Measurements from ENCODE around the gene ME2. TPM values are rescaled to one million over a fixed set of nuclear protein-coding genes. Genes with fewer than 3 reads are reported as not detected.
A peak's percentile ranks its signal among the peaks of the same experiment; 100 is the strongest.

The ME2 gene
- total and polyA plus RNA-seq, 9 of the 15 experiments (the other 6 are each of a cell fraction or from before 2014, with no cell fraction given), result 12.3 to 54.4 (median 36.2) TPM

DNA sequence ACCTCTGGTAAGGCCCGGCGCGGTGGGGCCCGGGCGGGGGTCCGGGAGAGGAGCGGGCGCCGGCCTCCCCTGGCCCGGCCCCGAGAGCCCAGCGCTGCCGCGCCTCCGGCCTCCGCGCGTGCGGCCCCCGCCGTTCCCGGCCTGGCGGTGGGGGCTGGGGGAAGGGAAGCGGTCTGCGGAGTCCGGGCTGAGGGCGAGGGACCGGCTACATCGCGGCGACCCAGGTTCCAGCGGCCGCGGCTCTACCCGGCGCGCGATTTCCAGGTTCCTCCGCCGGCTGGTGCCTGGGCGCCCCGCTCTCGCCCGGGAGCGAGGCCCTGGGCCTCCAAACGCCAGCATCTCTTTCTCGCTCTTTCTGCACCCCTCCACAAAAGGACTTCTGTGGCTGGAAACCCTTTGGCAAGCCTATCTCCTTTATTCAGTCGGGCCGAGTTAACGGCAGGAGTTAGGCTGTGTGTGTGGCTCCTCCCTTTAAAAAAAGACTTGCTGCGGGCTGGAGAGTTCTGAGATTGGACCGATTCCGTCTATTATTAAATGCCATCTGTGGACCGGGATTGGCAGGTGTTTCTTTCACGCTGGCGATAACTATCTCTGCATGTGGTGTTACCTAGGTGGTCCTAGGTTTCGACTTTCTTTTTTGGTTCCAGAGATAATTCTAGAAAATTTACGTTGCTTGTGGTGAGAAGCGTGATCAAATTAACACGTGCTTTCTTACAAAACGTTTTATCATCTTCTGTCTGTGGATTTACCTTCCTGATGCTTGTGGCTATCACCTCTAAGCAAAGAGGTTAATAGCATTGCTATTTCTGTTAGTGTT lies 592 bp downstream of the ME2 start:
- intact Hi-C loops (cut with micrococcal nuclease), result loop anchor here (10.0 kb wide), 1 partner anchor 125 kb away; no protein-coding TSS in a partner anchor
- H3K79me2 ChIP-seq (ENCODE audit: control insufficient read depth, insufficient read depth, low read length), result peaks cover 40% of the 10 kb centered on the region
- DNase-seq (ENCODE audit: extremely low read depth in 1 of 4, low spot score in 3 of 4), result peak in 2 of 4 experiments; percentile 5 to 44
- TF ChIP-seq FOXP1 (CRISPR knock-in tag; IDR thresholded peaks at IDR 0.05), result no peak
- TF ChIP-seq, protein P1, sequence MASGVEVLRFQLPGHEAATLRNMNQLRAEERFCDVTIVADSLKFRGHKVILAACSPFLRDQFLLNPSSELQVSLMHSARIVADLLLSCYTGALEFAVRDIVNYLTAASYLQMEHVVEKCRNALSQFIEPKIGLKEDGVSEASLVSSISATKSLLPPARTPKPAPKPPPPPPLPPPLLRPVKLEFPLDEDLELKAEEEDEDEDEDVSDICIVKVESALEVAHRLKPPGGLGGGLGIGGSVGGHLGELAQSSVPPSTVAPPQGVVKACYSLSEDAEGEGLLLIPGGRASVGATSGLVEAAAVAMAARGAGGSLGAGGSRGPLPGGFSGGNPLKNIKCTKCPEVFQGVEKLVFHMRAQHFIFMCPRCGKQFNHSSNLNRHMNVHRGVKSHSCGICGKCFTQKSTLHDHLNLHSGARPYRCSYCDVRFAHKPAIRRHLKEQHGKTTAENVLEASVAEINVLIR (CRISPR knock-in tag; IDR thresholded peaks at IDR 0.05), result no peak
- TF ChIP-seq, protein P2, sequence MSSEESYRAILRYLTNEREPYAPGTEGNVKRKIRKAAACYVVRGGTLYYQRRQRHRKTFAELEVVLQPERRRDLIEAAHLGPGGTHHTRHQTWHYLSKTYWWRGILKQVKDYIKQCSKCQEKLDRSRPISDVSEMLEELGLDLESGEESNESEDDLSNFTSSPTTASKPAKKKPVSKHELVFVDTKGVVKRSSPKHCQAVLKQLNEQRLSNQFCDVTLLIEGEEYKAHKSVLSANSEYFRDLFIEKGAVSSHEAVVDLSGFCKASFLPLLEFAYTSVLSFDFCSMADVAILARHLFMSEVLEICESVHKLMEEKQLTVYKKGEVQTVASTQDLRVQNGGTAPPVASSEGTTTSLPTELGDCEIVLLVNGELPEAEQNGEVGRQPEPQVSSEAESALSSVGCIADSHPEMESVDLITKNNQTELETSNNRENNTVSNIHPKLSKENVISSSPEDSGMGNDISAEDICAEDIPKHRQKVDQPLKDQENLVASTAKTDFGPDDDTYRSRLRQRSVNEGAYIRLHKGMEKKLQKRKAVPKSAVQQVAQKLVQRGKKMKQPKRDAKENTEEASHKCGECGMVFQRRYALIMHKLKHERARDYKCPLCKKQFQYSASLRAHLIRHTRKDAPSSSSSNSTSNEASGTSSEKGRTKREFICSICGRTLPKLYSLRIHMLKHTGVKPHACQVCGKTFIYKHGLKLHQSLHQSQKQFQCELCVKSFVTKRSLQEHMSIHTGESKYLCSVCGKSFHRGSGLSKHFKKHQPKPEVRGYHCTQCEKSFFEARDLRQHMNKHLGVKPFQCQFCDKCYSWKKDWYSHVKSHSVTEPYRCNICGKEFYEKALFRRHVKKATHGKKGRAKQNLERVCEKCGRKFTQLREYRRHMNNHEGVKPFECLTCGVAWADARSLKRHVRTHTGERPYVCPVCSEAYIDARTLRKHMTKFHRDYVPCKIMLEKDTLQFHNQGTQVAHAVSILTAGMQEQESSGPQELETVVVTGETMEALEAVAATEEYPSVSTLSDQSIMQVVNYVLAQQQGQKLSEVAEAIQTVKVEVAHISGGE (CRISPR knock-in tag; IDR thresholded peaks at IDR 0.05), result no peak
- TF ChIP-seq DNMT1 (IDR thresholded peaks at IDR 0.05), result no peak
- TF ChIP-seq, protein P3, sequence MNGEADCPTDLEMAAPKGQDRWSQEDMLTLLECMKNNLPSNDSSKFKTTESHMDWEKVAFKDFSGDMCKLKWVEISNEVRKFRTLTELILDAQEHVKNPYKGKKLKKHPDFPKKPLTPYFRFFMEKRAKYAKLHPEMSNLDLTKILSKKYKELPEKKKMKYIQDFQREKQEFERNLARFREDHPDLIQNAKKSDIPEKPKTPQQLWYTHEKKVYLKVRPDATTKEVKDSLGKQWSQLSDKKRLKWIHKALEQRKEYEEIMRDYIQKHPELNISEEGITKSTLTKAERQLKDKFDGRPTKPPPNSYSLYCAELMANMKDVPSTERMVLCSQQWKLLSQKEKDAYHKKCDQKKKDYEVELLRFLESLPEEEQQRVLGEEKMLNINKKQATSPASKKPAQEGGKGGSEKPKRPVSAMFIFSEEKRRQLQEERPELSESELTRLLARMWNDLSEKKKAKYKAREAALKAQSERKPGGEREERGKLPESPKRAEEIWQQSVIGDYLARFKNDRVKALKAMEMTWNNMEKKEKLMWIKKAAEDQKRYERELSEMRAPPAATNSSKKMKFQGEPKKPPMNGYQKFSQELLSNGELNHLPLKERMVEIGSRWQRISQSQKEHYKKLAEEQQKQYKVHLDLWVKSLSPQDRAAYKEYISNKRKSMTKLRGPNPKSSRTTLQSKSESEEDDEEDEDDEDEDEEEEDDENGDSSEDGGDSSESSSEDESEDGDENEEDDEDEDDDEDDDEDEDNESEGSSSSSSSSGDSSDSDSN (IDR thresholded peaks at IDR 0.05; ENCODE audit: borderline replicate concordance in 1 of 2, low read depth in 2 of 2, low read length in 2 of 2), result peak; percentile 3 to 21; a peak in 1 of 4 replicates
- TF ChIP-seq, protein P4, sequence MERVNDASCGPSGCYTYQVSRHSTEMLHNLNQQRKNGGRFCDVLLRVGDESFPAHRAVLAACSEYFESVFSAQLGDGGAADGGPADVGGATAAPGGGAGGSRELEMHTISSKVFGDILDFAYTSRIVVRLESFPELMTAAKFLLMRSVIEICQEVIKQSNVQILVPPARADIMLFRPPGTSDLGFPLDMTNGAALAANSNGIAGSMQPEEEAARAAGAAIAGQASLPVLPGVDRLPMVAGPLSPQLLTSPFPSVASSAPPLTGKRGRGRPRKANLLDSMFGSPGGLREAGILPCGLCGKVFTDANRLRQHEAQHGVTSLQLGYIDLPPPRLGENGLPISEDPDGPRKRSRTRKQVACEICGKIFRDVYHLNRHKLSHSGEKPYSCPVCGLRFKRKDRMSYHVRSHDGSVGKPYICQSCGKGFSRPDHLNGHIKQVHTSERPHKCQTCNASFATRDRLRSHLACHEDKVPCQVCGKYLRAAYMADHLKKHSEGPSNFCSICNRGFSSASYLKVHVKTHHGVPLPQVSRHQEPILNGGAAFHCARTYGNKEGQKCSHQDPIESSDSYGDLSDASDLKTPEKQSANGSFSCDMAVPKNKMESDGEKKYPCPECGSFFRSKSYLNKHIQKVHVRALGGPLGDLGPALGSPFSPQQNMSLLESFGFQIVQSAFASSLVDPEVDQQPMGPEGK (CRISPR knock-in tag; IDR thresholded peaks at IDR 0.05; ENCODE audit: borderline replicate concordance), result no peak

More for the DNA sequence above, 592 bp downstream of the ME2 start:
- H2AFZ ChIP-seq (ENCODE audit: low read depth, low read length), result peak overlapping the region; percentile 85
- H3K36me3 ChIP-seq (ENCODE audit: control insufficient read depth, insufficient read depth, low read length), result no peaks in the 10 kb centered on the region
- peaks cover 3 to 4% of the 10 kb centered on the region in 2 experiments; a peak in 3 of 5 replicates for H3K4me1 ChIP-seq (replicated peaks in 1 of 2; ENCODE audit: control insufficient read depth in 2 of 2, insufficient read depth in 2 of 2, low read length in 2 of 2)
- no peaks in the 10 kb centered on the region for H3K9me1 ChIP-seq (ENCODE audit: control insufficient read depth, insufficient read depth, low read length)
- peak overlapping the region; percentile 87 for H3K4me2 ChIP-seq (ENCODE audit: insufficient read depth, low read length)
- ChIA-PET POLR2A (interaction anchor here (0.6 to 1.1 kb wide), 7 partner anchors 13 to 150 kb away, joined by 3 to 5 read pairs (median 4); partner anchors contain the start of gene SMAD4), CTCF (ENCODE audit: low intra/inter-chr PET ratio) (no interaction called here)
- no TSS peak for BruUV-seq (replicated peaks)
- H3K27me3 ChIP-seq (ENCODE audit: control insufficient read depth in 2 of 2, insufficient read depth in 2 of 2, low read length in 2 of 2), result no peaks in the 10 kb centered on the region
- in situ Hi-C loops (cut with MboI), result no loop called here
- WGBS (ENCODE audit: insufficient coverage, low coverage, missing lambda C conversion rate), result under 1% methylated on average over 13 of the region's 61 CpGs
- ATAC-seq (peak; percentile 21), FAIRE-seq (peak; percentile 70)
- H3K4me3 ChIP-seq, result peak overlapping the region; percentile 74
- peak overlapping the region; percentile 78 to 92 for H3K9ac ChIP-seq (ENCODE audit: insufficient read depth in 1 of 2, low read depth in 2 of 2, low read length in 2 of 2)
- no peaks in the 10 kb centered on the region for H3K9me3 ChIP-seq (replicated peaks; ENCODE audit: control insufficient read depth, insufficient read depth, low read depth, low read length)
- peak overlapping the region; percentile 77 for H3K27ac ChIP-seq (ENCODE audit: extremely low read depth, low read depth, low read length)
- H4K20me1 ChIP-seq (replicated peaks; ENCODE audit: control insufficient read depth, insufficient read depth, low read length), result no peaks in the 10 kb centered on the region

All from K562 (cell line).